ENCODE results near the gene SLC35E2B.
A peak's percentile ranks its signal among the peaks of the same experiment; 100 is the strongest.
"Not testable (repeated sequence)": the region's sequence is repeated elsewhere in the genome, so short reads cannot be mapped to it uniquely, and the experiment has no call there.

SLC35E2B gene

DNA sequence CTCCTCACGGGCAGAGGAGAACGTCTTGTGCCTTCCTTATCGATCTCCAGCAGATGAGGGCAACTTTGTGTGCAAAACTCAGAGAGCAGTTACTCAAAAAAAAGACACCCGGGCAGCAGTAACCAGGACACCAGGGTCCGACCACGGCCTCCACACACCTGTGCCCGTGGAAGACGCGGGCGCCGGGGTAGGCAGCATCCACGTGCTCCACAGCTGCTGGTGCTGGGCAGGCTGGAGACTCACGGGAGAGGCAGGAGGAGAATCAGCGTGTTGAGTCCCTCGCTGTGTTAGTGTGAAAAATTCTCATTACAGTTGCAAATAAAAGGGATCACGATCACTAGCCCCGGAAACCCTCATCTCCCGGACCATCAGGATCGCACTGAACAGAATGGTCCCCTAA is 6.5 kb upstream of the SLC35E2B start:
- not testable (repeated sequence) for H3K9me2 ChIP-seq (replicated peaks; ENCODE audit: low read depth, low read length); H3K4me2 ChIP-seq (ENCODE audit: low read depth, low read length, poor library complexity, severe bottlenecking); H2AFZ ChIP-seq (ENCODE audit: low read length); H3F3A ChIP-seq (ENCODE audit: low read depth); H3K27me3 ChIP-seq (ENCODE audit: insufficient read depth, low read length, poor library complexity, severe bottlenecking); H3K4me1 ChIP-seq (ENCODE audit: insufficient read depth, low read length, poor library complexity, severe bottlenecking); H3K4me3 ChIP-seq (ENCODE audit: low read length, poor library complexity, severe bottlenecking); H3K9me3 ChIP-seq (ENCODE audit: insufficient read depth, low read depth, low read length); H4K20me1 ChIP-seq (ENCODE audit: insufficient read depth, low read length, poor library complexity, severe bottlenecking); H3K36me3 ChIP-seq (ENCODE audit: insufficient read depth, low read length); H3K79me2 ChIP-seq (ENCODE audit: insufficient read depth, low read length); H3K9ac ChIP-seq (ENCODE audit: low read depth, low read length, poor library complexity, severe bottlenecking)

DNA sequence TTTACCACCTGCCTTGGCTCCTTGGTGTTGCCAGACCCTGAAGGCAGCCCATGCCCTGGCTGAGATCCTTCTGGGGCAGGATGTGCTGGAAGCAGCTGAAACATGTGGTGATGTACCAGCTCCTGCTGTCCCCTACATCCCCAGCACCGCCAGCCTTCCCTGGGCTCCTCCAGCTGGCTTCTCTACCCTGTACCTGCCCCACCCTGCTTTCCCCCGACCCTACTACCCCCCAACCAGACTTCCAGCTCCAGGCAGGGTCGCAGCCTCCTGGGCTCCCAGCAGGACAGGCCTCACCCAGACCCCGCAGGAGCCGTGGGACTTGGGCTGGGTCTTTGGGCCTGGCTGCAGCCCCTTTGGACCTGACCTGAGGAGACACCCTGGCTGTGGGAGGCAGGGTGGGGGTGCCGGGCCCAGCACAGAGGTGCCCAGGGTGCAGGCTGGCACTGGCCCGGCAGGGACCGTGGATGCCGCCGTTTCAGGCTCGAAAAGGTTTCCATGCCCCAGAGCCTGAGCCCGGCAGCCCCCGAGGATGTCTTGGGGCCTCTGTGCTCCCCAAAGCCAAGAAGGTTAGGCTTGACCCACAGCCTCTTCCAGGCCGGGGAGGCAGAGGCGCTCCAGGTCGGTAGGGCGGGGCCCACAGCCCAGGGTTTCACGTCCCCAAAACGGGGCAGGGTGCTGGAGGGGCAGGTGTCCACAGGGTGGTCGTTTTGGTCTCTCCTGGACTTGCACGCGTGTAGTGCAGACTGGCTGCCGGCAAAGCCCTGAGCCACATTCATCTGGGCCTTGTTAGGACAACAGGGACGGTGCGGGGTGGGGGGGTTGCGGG is 5.0 kb upstream of the SLC35E2B start:
- not testable (repeated sequence) for H3K9me3 ChIP-seq (ENCODE audit: insufficient read depth, low read depth, low read length); H3F3A ChIP-seq (ENCODE audit: low read depth); H3K9ac ChIP-seq (ENCODE audit: low read depth, low read length, poor library complexity, severe bottlenecking); H3K79me2 ChIP-seq (ENCODE audit: insufficient read depth, low read length); H3K27me3 ChIP-seq (ENCODE audit: insufficient read depth, low read length, poor library complexity, severe bottlenecking); H2AFZ ChIP-seq (ENCODE audit: low read length); H3K4me3 ChIP-seq (ENCODE audit: low read length, poor library complexity, severe bottlenecking); H3K9me2 ChIP-seq (replicated peaks; ENCODE audit: low read depth, low read length); H3K4me2 ChIP-seq (ENCODE audit: low read depth, low read length, poor library complexity, severe bottlenecking); H3K4me1 ChIP-seq (ENCODE audit: insufficient read depth, low read length, poor library complexity, severe bottlenecking); H3K36me3 ChIP-seq (ENCODE audit: insufficient read depth, low read length); H4K20me1 ChIP-seq (ENCODE audit: insufficient read depth, low read length, poor library complexity, severe bottlenecking)

DNA sequence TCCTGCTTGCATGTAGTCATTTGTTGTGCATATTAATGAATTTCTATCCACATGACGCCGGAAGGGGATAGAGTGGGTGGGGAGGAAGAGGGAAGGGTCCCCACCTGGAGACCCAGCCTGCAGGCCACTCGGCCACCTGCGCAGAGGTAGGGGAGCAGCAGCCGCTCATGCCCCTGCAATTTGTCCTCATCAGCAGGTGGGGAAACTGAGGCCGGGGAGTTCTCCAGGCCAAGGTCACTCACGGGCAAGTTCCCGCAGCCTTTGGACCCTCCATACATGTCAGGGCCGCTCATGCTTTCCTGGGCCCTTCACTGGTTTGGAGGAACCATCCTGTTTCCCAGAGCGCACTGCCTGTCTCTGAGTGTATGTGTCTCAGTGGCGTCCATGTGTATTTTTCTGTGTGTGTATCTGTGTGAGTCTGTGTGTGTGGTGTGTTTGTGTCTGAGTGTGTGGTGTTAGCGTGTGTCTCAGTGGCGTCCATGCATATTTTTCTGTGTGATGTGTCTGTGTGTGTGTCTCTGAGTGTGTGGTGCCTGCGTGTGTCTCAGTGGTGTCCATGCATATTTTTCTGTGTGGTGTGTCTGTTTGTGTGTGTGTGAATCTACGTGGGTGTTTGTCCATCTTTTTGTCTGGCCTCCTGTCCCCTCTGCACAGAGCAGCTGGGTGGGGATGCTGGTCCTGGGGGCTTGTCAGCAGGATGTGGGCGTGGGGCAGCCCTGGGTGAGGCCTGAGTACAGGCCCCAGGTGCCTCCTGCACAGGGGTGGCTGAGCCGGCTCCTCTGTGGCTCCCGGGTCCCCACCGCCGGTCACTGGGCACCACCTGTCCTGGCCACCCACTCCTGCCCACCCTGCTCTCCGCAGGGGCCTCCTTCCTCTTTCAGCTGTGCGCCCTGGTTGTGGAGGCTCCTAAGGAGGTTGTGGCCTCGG is 4.1 kb upstream of the SLC35E2B start:
- not testable (repeated sequence) for H3K4me2 ChIP-seq (ENCODE audit: low read depth, low read length, poor library complexity, severe bottlenecking)

DNA sequence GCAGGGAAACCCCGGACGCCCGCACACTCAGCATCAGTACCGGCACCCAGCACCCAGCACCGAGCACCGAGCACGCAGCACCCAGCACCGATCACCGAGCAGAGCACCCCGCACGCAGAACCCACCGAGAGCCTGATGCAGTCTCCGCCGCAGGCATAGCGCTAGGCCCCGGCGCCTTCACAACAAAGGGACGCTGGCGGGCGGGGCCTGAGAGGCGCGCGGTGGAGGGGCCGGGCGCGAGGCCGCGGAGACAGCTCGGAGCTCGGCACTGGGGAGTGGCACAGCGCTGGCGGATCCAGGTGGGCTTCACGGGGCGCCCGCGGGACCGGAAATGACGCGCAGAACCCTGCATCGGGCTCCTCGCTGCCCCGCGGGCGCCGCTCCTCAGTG is 276 bp downstream of the SLC35E2B start:
- peaks cover 16% of the 10 kb centered on the region; the same call in 1 of the 2 replicates for H3K79me2 ChIP-seq (ENCODE audit: insufficient read depth, low read length)
- not testable (repeated sequence) for H3K4me2 ChIP-seq (ENCODE audit: low read depth, low read length, poor library complexity, severe bottlenecking); H3K27me3 ChIP-seq (ENCODE audit: insufficient read depth, low read length, poor library complexity, severe bottlenecking); H3K9me2 ChIP-seq (replicated peaks; ENCODE audit: low read depth, low read length); H4K20me1 ChIP-seq (ENCODE audit: insufficient read depth, low read length, poor library complexity, severe bottlenecking); H3F3A ChIP-seq (ENCODE audit: low read depth); H3K4me1 ChIP-seq (ENCODE audit: insufficient read depth, low read length, poor library complexity, severe bottlenecking); H3K36me3 ChIP-seq (ENCODE audit: insufficient read depth, low read length); H3K9me3 ChIP-seq (ENCODE audit: insufficient read depth, low read depth, low read length)
- H3K9ac ChIP-seq (ENCODE audit: low read depth, low read length, poor library complexity, severe bottlenecking): peak overlapping the region; percentile 84
- peak overlapping the region; percentile 74 for H3K4me3 ChIP-seq (ENCODE audit: low read length, poor library complexity, severe bottlenecking)
- peak overlapping the region; percentile 49; the same call in 1 of the 2 replicates for H2AFZ ChIP-seq (ENCODE audit: low read length)

More for the DNA sequence above, 4.1 kb upstream of the SLC35E2B start:
- not testable (repeated sequence) for H3K4me3 ChIP-seq (ENCODE audit: low read length, poor library complexity, severe bottlenecking); H2AFZ ChIP-seq (ENCODE audit: low read length); H4K20me1 ChIP-seq (ENCODE audit: insufficient read depth, low read length, poor library complexity, severe bottlenecking); H3K27me3 ChIP-seq (ENCODE audit: insufficient read depth, low read length, poor library complexity, severe bottlenecking); H3K9me3 ChIP-seq (ENCODE audit: insufficient read depth, low read depth, low read length); H3K4me1 ChIP-seq (ENCODE audit: insufficient read depth, low read length, poor library complexity, severe bottlenecking); H3K36me3 ChIP-seq (ENCODE audit: insufficient read depth, low read length); H3K9me2 ChIP-seq (replicated peaks; ENCODE audit: low read depth, low read length); H3K79me2 ChIP-seq (ENCODE audit: insufficient read depth, low read length); H3K9ac ChIP-seq (ENCODE audit: low read depth, low read length, poor library complexity, severe bottlenecking); H3F3A ChIP-seq (ENCODE audit: low read depth)

DNA sequence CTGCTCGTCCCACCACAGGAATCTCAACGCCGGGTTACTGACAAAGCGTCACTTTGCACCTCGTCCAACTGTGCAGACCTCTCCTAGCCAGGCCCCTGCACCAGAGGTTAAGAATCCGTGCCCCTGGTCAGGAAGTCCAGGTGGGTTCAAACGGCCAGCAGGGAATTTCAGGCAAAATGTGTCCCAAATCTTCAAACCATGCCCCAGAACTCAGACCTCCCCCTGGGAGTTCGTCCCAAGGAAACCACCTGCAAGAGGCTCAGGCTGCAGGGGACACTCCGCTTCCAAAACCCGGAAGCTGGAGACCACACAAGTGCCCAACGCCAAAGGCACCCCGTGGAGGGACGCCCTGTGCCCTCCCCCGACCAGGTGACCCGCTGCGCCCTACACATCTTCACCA is 1.2 kb downstream of the SLC35E2B start:
- peaks cover 19% of the 10 kb centered on the region; the same call in 1 of the 2 replicates for H3K79me2 ChIP-seq (ENCODE audit: insufficient read depth, low read length)
- not testable (repeated sequence) for H3K27me3 ChIP-seq (ENCODE audit: insufficient read depth, low read length, poor library complexity, severe bottlenecking); H3K36me3 ChIP-seq (ENCODE audit: insufficient read depth, low read length); H3F3A ChIP-seq (ENCODE audit: low read depth); H3K9ac ChIP-seq (ENCODE audit: low read depth, low read length, poor library complexity, severe bottlenecking); H4K20me1 ChIP-seq (ENCODE audit: insufficient read depth, low read length, poor library complexity, severe bottlenecking); H3K4me1 ChIP-seq (ENCODE audit: insufficient read depth, low read length, poor library complexity, severe bottlenecking); H3K9me2 ChIP-seq (replicated peaks; ENCODE audit: low read depth, low read length); H3K4me2 ChIP-seq (ENCODE audit: low read depth, low read length, poor library complexity, severe bottlenecking); H3K9me3 ChIP-seq (ENCODE audit: insufficient read depth, low read depth, low read length); H2AFZ ChIP-seq (ENCODE audit: low read length)
- H3K4me3 ChIP-seq (ENCODE audit: low read length, poor library complexity, severe bottlenecking): peak overlapping the region; percentile 65

DNA sequence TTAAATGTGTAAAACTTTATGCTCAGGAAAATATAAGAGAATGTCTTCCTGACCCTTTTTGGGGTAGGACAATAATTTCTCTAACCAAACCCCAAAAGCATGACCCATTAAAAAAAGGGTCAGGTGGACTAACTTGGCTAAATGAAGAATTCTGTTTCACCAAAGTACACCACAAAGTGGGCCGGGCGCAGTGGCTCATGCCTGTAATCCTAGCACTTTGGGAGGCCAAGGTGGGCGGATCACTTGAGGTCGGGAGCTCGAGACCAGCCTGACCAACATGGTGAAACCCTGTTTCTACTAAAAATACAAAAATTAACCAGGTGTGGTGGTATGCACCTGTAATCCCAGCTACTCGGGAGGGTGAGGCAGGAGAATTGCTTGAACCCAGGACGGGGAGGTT is 3.1 kb downstream of the SLC35E2B start:
- H3K36me3 ChIP-seq (ENCODE audit: insufficient read depth, low read length); H3K4me1 ChIP-seq (ENCODE audit: insufficient read depth, low read length, poor library complexity, severe bottlenecking); H3K4me3 ChIP-seq (ENCODE audit: low read length, poor library complexity, severe bottlenecking); H3K9me3 ChIP-seq (ENCODE audit: insufficient read depth, low read depth, low read length); H3K4me2 ChIP-seq (ENCODE audit: low read depth, low read length, poor library complexity, severe bottlenecking); H3K27me3 ChIP-seq (ENCODE audit: insufficient read depth, low read length, poor library complexity, severe bottlenecking); H2AFZ ChIP-seq (ENCODE audit: low read length); H3F3A ChIP-seq (ENCODE audit: low read depth); H3K9ac ChIP-seq (ENCODE audit: low read depth, low read length, poor library complexity, severe bottlenecking); H3K9me2 ChIP-seq (replicated peaks; ENCODE audit: low read depth, low read length); H4K20me1 ChIP-seq (ENCODE audit: insufficient read depth, low read length, poor library complexity, severe bottlenecking): not testable (repeated sequence)
- H3K79me2 ChIP-seq (ENCODE audit: insufficient read depth, low read length): peaks cover 26% of the 10 kb centered on the region; the same call in 1 of the 2 replicates
